GM21526 (cell line): ENCODE measurements around the gene FNIP1.
"Not testable (repeated sequence)": the region's sequence is repeated elsewhere in the genome, so short reads cannot be mapped to it uniquely, and the experiment has no call there.

Source experiments
- ATAC-seq: cut with Tn5 transposase; IDR thresholded peaks from one replicate; pipeline ENCODE4 v1.9.1; 2021; ENCODE audit warnings: moderate library complexity; ENCODE audit not compliant: unreplicated experiment, low FRiP score

FNIP1 gene

DNA sequence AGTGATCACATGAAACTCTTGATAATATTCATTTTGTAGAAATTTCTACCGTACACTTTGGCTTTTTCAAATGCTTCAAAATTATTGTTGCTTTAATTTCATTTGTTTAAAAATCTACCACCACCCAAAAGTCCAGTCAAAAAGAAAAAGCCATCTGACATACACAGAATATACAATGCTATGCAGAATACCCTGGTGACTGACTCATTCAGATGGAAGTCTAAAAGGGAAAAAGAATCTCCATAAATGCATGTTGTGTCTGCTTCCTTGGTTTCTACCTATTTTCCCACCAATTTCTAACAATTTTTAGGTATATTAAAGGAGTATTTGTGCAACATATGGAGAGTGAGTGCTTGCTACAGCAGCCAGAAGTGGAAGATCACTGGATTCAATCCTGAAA, 152.4 kb downstream of the FNIP1 start:
- ATAC-seq, result no peak

DNA sequence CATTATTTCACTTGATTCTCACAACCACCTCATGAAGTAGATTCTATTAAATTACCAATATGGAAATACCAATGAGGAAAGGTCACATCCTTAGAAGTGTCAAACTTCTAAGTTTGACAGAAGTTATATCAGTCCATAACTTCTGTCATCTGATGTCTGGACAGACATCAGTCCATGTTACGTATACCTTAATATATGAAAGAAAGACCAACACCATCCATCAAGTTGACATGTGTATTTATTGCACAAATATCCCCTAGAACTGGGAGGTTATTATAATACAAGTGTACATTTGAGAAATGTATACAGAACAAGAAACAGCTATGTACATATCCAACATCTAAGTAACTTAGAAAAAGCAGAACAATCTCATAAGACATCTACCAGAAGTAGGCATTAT, 155.3 kb downstream of the FNIP1 start:
- no peak for ATAC-seq

DNA sequence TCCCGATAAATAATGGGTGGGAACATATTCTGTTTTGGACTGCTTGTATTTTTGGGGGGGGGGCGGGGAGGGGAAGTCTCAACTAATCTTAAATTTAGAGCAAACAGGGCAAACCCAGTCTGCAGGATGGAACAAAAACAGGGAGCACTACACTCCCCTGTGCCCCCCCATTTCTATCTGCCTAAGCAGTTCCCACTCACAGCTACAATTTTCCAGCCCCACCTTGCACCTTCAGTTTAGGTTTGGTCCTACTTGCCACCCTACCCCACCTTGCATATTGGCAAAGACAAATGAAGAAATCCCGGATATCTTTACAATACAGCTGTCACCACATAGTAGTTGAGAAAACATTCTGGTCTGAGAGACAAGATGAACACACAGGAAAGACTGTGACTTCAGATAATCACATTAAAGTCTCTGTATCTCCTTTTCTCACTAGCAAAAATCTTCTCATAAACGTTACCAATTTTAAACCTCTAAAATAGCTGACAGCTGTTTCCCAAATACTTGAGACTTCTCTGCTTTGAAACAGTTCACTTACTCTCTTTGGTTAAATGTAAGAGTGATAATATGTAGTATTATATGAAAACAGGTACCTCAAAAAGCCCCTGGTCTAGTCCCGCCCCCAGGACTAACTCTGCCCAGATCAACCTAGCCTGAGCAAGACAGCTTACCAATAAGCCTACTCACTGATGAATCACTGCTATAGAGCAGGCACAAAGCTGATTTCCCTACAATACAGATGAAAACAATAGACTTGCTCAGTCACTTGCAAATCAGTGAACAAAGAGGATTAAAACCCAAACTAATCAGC, 156.6 kb downstream of the FNIP1 start:
- ATAC-seq, result peak; percentile 36

DNA sequence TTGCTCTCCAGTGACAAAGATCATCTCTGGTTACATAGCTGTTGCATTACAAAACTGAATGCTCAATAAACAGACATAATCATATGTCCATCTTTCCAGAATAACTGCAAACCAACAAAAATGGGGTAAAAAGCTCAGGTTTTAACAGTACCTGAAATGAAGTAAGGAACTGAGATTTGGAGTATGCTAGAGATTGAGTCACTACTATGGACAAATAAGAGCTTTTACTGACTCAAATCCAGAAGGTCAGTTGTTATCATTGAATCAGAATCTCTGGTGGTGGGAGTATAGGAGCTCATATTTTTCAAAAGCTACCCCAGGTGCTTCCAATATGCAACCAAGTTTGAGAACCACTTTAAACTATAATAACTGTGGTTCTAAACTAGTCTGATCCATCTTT, 157.7 kb downstream of the FNIP1 start:
- ATAC-seq, result no peak

DNA sequence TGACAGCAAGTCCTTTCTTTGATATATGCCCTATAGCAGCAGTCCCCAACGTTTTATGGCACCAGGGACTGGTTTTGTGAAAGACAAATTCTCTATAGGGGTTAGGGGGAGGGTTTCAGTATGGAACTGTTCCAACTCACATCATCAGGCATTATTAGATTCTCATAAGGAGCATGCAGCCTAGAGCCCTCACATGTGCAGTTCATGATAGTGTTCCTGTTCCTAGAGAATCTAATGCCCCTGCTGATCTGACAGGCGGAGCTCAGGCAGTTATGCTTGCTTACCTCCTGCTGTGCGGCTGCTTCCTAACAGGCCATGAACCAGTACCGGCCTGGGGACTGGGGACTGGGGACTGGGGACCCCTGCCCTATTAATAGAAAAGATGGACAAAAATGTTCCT, 159.1 kb downstream of the FNIP1 start:
- no peak for ATAC-seq

DNA sequence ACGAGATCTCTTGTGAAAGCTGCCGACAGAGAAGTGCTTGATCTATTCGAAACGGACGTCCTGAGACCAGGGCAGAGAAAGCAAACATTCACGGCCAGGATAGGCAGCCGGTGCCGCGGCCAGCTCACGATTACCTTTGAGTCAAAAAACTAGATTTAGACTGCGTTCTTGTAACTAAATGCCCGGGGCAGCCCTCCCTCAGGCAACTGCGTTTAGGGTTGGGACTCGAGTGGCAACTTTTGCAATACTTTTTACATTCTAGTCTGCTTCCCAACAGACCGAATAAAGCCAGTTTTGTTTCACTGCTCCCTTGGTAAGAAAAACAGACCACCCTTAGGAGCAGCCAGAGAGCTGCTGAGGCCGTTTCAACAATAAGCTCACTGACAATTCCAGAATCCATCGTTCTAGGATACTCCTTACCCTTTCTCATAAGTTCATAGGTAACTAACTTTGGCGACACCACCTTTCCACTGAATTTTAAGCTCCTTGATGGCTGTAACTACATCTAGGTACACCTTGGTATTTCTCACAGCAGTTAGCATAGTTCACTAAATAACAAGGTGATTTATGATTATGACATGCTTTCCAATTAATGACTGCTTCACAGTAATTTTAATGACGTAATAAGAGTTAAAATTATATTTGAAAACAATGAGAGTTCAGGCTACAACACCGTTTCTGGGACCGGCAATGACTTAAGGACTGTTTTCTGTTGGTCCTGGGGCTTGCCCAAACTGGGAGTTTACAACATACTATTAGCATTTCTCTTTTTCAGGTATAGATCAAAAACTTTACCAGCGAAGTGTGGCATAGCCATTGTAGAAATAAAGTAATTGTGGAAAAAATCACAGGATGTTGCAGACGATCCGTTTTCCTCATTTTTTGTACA, 160.9 kb downstream of the FNIP1 start:
- ATAC-seq, result no peak

DNA sequence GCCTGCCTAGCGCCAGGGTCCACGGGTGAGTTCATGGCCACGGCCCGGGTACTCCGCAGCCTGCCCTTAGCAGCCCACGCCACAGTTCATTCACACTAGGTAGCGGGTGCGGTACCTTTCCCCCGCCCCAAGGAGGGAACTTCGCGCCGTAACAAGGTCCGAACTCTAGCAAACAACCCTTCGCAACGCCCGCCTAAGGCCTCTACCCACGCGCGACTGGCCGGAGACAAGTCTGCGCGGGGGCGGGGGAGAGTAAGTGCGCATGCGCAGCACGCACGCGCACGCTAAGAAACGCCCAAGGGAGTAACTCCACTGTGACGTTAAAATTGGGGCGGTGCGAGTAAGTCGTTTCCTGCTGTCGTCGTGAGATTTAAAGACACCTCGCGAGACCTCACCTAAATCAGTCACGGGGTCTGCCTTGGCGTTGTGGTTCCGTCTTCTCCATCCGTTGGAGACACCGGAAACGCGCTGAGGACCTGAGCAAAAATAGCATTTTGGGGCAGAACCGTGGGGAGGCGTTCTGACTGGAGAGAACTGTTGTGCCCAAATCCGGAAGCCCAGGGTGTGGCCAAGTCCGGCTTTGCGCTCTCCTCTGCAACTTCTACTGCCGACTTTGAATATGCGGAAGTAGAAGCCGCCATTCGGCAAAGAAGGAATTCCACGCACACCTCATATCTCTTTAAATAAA, 161.7 kb downstream of the FNIP1 start, which contains the start of gene RAPGEF6:
Gene RAPGEF6 (minus strand): TSS at position 234 of the 688 bp plus-strand sequence. CDS start 199 bp downstream, at position 35.
- peak; percentile 86 for ATAC-seq

DNA sequence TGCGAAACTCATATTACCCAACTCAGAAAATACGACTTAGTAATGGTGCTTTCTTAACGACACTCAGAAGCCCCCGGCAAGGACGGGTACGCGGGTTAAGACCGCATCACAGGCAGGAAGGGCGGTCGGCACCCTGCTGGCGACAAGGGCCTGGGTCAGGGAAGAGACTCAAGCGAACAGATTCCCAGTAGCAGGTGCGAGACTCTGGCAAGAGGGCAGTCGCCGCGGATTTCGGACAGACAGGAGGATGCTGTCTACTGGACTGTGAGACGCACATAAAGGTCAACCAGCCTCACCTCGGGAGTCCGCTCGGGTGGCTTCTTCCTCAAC, 162.2 kb downstream of the FNIP1 start:
- peak; percentile 28 for ATAC-seq

DNA sequence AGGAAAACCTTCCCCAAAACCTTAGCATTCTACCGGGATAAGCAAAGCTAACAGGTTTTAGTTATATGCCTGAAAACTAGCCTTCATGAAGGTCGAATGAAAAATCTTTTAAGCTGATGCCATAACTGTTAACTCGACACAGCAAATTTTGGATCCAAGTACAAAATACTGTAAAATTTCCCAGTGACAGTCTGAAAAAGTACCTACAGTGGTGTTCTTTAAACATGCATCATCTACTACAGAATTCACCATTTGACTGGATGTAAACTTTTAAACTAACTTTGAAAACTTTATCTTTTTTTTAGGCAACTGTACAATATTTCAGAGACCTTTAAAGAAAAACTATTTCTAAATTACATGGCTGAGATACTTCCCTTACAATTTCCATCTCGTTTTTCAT, 162.6 kb downstream of the FNIP1 start:
- ATAC-seq, result no peak

DNA sequence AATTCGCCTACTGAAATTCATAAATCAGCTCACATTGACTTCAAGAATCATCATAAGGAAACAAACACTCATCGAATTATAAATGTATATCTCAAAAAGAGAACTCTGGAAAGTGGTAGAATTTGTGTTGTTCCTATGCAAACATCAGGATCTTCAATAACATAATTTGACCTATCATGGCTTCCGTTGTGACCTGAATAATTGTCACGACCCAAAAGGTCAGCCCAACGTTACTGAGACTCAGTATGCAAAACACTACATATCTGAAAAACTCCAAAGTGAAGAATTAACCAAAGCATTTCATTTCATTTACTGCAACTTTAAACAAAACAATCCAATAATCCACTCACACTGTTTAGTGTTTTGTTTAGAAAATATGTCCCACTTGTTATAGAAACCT, 163.0 kb downstream of the FNIP1 start:
- ATAC-seq, result no peak

DNA sequence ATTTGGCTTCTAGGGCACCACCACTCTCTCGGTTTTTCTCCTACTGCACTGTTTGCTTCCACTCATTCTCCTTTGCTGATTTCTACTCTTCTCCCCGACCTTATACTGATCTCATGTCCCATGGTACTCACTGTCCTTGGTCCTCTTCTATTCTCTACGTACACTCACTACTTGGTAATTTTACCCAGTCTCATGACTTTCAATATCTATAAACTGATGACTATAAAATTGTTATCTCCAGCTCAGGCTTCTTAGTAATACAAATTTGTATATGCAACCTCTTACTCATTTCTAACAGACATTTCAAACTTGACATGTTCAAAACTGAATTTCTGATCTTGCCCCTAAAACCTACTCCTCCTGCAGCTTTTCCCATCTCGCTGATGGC, 165.9 kb downstream of the FNIP1 start:
- ATAC-seq, result no peak

DNA sequence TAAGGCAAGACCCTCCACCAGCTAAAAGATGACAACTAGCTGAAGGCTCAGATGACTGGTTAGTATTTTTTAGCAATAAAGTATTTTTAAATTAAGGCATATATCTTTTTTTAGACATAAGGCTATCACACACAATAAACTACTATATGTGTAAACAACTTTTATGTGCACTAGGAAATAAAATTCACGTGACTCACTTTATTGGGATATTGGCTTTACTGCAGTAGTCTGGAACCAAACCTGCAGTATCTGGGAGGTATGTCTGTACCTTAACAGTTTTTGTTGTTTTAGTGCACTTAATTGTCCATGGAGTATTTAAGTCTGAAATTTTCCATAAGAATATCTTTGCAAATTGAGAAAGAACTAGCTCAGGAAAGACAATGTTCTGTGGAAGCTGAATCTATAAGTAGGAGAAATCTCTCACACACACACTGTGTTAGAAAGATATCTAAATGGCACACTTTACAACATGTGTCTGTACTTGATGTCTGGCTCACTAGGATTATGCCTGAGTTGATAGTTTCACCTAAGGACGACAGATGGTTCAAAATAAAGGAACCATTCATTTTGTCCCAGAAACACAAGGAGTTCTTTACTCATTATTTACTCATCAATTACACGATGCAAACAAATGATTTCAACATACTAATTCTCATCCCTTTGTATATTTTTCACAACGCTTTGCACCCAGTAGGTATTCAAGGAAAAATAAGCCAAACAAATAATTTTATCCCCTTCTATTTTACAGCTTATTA, 166.4 kb downstream of the FNIP1 start:
- no peak for ATAC-seq

DNA sequence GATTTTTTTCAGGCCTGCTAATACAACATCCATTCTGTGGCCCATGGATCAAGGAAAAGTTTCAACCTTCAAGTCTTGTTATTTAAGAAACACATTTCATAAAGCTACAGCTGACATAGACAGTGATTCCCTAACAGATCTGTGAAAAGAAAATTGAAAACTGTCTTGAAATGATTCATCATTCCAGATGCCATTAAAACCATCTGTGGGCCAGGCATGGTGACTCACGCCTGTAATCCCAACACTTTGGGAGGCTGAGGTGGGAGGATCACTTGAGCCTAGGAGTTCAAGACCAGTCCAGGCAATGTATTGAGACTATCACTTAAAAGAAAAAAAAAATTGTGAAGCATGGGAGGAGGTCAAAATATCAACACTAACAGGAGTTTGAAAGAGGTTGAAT, 167.8 kb downstream of the FNIP1 start:
- ATAC-seq, result no peak

DNA sequence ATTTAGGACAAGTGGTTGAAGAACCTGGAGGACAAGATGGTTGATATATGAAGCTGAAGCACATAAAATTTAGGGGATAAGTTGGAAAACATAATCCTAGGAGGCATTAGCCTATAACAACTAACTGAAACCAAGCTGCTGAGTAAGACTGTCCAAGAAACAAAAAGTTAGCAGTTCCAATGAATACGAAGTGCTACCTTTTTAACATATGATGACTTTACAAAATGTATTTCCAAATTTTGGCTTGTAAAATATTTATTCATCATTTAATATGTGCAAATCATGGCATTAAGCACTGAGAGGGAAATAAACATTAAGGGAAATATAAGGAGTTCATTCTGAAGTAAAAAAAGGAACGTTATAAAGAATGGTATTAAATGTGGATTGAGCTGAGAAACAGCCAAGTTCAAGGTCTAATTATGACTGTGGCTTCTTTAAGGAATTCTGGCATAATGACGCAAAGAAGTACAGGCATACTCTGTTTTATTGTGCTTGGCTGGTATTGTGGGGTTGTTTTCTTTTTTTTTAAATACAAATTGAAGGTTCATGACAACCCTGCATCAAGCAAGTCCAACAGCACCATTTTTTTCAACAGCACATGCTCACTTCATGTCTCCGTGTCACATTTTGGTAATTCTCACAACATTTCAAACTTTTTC, 169.5 kb downstream of the FNIP1 start:
- no peak for ATAC-seq

DNA sequence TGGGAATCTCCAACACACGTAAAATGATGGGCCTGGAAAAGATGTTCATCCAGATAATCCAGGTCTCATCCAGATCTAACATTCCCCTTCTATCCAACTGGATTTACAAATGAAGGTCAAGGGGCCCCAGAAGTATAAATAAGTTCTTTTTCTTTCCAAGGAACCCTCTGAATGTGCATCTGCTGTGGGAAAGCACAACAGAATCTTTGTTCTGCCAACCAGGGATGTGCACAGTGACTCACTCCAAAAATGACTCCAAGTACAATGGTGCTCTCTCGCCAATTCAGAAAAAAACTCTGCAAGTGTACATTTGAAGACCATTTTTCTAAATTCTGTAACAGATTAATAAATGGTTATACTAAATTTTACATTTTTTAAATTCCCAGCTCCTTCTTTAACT, 174.2 kb downstream of the FNIP1 start:
- ATAC-seq, result no peak

DNA sequence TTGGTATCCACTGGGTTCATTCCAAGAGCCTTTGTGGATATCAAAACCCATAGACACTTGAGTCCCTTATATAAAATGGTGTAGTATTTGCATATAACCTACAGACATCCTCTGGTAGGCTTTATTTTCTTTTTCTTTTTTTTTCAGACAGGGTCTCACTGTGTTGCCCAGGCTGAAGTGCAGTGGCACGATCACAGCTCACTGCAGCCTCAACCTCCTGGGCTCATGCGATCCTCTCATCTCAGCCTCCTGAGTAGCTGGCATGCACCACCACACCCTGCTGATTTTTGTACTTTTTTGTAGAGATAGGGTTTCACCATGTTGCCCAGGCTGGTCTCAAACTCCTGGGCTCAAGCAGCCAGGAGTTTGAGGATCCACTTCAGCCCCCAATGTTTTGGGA, 175.7 kb downstream of the FNIP1 start:
- not testable (repeated sequence) for ATAC-seq

DNA sequence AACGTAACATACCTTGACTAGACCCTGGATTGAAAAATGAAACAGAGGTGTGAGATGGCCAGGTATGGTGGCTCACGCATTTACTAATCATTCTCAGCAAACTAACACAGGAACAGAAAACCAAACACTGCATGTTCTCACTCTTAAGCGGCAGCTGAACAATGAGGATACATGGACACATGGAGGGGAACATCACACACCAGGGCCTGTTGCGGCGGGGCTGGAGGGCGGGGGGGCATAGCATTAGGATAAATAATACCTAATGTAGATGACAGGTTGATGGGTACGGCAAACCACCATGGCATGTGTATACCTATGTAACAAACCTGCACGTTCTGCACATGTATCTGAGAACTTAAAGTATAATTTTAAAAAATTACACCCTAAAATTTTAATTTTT, 177.7 kb downstream of the FNIP1 start:
- no peak for ATAC-seq

DNA sequence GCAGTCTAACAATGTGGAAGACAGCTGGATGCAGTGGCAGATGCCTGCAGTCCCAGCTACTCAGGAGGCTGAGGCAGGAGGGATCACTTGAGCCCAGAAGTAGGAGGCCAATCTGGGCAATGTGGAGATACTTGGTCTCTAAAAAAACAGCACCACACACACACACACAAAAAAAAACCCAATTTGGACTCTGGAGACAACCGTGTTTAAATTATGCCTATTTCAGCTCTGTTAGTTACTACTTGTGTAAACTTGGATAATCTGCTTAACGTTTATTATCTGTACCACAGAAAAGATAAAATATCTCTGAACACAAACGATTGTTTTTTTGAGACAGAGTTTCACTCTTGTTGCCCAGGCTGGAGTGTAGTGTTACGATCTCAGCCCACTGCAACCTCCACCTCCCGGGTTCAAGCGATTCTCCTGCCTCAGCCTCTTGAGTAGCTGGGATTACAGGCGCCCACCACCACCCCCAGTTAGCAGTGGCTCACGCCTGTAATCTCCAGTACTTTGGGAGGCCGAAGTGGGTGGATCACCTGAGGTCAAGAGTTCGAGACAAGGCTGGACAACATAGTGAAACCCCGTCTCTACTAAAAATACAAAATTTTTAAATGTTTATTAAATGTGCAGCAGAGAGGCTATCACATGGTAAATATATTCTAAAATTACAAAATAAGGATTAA, 179.5 kb downstream of the FNIP1 start:
- ATAC-seq, result no peak

DNA sequence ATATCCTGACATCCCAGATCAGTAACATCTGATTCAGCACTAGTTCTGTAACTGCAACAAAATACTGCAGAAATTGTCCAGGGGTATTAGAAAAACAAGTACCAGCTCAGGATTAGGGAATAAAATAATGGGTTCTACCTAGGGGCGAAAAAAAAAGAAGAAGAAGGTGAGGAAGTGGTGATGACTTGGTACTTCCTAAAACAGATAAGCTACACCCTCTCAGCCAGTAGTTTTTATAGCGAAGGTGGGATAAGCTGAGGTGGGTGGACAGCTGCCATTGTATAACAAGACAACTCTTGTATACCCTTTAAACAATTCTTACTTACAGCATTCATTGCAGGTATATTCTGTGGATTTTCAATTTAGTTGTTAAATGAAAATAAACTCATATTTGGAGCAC, 180.9 kb downstream of the FNIP1 start:
- ATAC-seq, result no peak
